Cardiac fibroblast (primary cell): ENCODE measurements around the gene ALG14.
"Not testable (repeated sequence)": the region's sequence is repeated elsewhere in the genome, so short reads cannot be mapped to it uniquely, and the experiment has no call there.

Experiments
- DNase-seq, 2 donors: peaks; one replicate each; pipeline versions ENCODE4 v3.0.0 to v3.0.0-alpha.2; 2010; ENCODE audit warnings: low read depth in 2 of 2
- H3K4me3 ChIP-seq, 2 donors: replicated peaks in 1 of 2; 1 replicate in 1 of 2; 2 replicates in 1 of 2; pipeline ENCODE4 v1.5.1; 2011; ENCODE audit warnings: low read depth in 2 of 2, low read length in 2 of 2, mild to moderate bottlenecking in 2 of 2, moderate library complexity in 1 of 2
- CTCF ChIP-seq: IDR thresholded peaks from one replicate; pipeline ENCODE4 v1.5.1; 2011; ENCODE audit warnings: low read depth, mild to moderate bottlenecking, low read length, inconsistent platforms

The ALG14 gene

GRCh38 chr1:95096218-95096841 is 23.6 kb upstream of the ALG14 start:
- H3K4me3 ChIP-seq: no peak overlapping the region
- no peak for TF ChIP-seq CTCF
- peak in 1 of 2 donors; percentile 61 for DNase-seq

- peak in 1 of 2 donors; percentile 17 for DNase-seq
- TF ChIP-seq CTCF: no peak
- no peak overlapping the region for H3K4me3 ChIP-seq
Measured at GRCh38 chr1:95095833-95096217, 23.1 kb upstream of the ALG14 start.

GRCh38 chr1:95094923-95095322 is 22.2 kb upstream of the ALG14 start:
- H3K4me3 ChIP-seq: no peak overlapping the region
- DNase-seq: no peak
- TF ChIP-seq CTCF: no peak

GRCh38 chr1:95093296-95093695 is 20.5 kb upstream of the ALG14 start:
- no peak overlapping the region for H3K4me3 ChIP-seq
- TF ChIP-seq CTCF: no peak
- no peak for DNase-seq

- peak in 1 of 2 donors; percentile 42 for DNase-seq
- not testable (repeated sequence) for H3K4me3 ChIP-seq
Measured at GRCh38 chr1:95092891-95093290, 20.1 kb upstream of the ALG14 start.

- DNase-seq, H3K4me3 ChIP-seq: not testable (repeated sequence)
Measured at GRCh38 chr1:95091290-95091689, 18.5 kb upstream of the ALG14 start.

- TF ChIP-seq CTCF: no peak
- H3K4me3 ChIP-seq: no peak overlapping the region
Measured at GRCh38 chr1:95089650-95090287, 17.0 kb upstream of the ALG14 start.

GRCh38 chr1:95088303-95088702 is 15.6 kb upstream of the ALG14 start:
- no peak for DNase-seq
- H3K4me3 ChIP-seq: no peak overlapping the region
- no peak for TF ChIP-seq CTCF

More at GRCh38 chr1:95089650-95090287, 17.0 kb upstream of the ALG14 start:
- DNase-seq: no peak
